Hematopoietic multipotent progenitor cell treated with erythropoietin and hydrocortisone succinate and interleukin-3 and kit ligand, for 17 days (in vitro differentiated cells): Measurements from ENCODE around the gene FLRT1.
"Not testable (repeated sequence)": the region's sequence is repeated elsewhere in the genome, so short reads cannot be mapped to it uniquely, and the experiment has no call there.

Source experiments
- DNase-seq: peaks from one replicate; pipeline ENCODE4 v3.0.0-alpha.2; 2015; ENCODE audit warnings: low spot score

The FLRT1 gene

DNA sequence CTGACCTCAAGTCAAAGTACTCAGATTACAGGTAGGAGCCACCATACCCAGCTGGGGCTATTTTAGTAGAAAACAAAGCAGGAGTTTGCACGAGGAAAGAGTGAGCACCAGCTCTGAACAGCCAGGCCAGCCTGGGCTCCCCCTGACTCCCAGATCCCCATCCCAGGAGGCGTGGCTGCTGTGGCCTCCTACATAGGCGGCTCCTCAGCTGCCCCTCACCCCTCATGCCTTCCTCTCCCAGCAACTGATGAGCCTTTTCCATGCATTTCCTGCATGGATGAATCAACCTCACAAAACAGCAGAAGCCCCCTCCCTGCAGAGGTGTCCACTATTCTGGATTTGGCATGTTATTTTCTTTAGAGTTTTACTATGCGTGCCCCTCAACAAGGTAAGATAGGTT, 10.5 kb upstream of the FLRT1 start:
- no peak for DNase-seq

DNA sequence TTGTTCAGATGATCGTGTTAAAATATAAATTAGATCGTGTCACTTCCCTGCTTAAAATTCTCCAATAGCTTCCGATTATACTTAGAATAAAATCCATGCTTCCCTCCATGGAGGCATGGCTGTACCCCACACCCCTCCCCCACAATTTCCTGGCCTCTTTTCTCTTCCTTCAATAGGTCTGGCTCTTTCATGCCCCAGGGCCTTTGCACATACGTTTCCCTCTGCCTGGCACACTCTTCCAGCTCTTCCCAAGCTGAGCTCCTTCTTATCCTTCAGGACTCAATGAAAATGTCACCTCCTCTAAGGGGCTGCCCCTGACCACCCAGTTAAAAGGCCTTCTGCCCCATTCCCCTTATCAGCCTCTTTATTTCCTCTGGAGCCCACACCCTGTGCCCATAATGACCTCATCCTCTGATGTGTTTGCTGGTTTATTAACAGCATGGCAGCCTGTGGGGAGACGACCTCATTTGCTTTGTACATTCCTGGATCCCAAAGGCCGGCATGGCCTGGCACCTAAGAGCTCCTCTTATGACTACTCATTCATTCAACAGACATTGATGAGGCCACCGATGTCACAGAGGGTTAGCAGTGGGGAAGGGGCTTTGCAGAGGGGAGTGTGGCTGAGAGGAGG, 9.0 kb upstream of the FLRT1 start:
- DNase-seq: no peak

DNA sequence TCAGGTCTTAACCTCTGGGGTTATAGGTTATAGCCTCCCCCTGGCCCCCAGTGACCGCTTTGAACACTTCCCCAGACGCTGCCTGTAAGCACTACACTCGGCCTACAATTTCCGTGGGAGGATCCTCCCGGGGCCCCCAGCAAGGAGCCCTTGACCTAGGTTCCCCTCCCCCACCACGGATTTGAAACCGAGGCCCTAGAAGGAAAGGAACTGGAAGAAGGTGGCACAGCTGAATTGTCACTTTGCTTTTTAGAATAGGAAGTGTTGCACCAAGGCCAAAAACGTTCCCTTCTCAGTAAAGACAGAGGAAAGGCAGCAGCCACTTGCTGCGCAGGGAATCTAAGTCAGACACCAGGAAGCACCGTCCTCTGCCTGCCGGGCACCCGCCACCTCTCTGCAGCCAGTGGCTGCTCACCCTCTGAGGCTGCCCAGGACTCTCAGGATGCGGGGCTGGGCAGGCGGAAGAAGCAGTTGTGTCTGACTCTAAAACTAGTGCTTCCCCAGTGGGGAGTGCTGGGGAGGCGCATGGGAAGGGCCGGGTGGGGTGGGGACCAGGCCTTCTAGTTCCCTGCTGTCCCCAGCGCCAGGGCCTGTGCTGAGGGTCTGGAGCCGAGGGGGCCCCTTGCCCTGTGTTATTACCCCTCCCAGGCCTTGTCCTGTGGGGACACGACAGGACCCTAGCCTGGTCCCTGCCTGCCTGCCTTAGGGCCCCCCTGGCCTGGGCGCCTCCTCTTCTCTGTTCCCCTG, 7.9 kb upstream of the FLRT1 start:
- DNase-seq: no peak

DNA sequence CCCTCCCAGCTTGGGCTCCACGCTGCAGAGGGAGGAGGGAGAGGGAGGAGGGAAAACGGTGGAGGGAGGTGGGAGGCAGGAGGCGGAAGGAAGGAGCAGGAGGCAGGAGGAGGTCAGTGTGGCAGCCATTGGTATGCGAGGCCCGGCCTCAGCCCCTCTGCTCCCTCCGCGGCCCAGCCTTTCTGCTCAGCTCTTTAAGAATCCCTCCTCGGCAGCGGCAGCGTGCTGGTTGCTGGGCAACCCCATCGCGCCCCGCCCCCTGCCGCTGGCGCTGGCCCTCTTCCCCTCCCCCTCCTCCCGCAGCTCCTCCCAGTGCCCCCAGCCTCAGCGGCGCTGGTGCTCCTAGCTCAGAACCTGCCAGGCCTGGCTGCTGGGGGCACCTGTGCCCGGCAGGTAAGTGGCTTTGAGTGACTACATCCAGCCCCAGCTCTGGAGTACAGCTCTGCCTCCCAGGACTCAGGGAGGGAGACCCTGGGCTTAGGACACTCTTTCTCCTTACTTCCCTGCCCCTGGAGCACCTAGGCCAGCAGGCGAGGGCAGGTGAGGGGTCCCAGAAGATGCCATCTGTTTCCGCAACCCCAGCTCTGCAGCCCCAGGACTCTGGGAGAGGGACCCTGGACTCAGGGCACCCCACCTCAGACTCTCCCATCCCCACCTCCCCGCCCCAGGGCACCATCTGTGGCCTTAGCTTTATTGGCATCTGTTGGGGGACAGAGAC, 7.2 kb upstream of the FLRT1 start:
- DNase-seq: no peak

DNA sequence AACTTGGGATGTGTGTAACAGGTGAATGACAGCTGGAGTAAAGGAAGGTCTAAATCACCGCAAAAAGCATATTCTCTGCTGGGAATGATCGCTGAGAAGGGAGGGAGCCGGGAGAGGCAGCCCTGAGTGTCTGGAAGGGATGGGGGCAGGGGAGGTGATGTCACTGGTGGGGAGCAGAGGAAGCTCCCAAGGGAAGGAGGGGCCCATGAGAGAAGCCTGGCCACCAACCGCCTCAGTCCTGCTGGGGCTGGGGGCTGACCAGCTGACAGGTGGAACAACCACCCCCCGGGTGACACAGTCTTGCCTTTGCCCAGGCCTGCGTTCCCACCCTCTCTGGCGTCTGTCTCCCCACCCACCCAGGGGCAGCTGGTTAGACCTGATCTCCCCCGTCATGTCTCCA, 6.0 kb upstream of the FLRT1 start:
- DNase-seq: no peak

DNA sequence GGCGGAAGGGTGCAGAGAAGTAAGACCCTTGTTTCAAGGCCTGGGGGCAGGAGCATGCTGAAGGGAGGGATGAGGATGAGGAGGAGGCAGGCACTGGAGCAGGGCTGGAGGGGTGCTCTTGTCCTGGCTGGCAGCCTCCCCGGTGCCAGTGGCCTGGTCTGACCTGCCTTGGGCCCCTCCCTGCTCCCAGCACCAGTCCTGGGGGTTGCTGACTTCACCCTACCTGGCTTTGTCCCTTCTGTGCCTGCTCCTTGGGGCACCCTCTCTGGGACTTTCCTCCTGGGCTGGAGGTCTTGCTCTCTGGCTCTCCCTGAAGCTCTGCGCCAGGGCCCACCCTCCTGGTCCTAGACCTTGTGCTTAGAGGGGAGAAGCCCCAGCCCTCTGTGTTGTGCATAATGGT, 4.7 kb upstream of the FLRT1 start:
- no peak for DNase-seq

DNA sequence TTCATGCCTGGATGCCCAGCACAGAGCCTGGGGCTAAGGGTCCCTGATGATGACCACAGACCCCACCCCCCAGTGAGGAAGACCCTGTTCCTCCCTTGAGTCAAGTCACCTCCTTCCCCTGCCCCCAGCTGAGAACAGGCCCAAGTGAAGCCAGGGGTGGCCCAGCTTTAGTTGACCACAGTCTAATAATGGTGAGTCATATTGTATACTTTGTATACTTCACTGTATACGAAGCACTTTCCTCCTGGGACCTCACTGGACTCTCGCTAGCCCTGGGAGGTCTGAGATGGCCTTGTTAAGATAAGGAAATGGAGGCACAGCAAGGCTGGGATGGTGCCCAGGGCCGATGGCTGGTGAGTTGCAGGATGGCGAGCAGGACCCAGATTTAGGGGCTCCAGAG, 3.7 kb upstream of the FLRT1 start:
- no peak for DNase-seq

DNA sequence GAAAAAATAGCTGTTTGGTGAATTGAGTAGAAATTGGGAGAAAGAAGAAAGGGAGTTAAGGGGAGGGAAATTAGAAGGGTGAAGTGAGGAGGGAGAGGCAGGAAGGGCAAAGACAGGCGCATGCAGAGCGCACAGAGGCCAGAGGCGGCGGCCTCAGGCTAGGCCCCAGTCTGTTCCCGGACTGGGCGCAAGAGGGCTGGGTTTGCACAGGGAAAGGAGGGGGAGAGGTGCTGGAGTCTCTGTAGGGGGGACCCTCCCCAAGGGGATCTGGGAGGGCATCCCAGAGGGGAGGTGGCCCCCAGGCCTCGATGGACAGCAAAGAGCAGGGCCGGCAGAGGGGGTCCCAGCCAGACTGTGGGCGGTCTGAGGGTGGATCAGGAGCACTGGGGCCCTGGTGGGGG, 1.3 kb upstream of the FLRT1 start:
- DNase-seq: no peak

DNA sequence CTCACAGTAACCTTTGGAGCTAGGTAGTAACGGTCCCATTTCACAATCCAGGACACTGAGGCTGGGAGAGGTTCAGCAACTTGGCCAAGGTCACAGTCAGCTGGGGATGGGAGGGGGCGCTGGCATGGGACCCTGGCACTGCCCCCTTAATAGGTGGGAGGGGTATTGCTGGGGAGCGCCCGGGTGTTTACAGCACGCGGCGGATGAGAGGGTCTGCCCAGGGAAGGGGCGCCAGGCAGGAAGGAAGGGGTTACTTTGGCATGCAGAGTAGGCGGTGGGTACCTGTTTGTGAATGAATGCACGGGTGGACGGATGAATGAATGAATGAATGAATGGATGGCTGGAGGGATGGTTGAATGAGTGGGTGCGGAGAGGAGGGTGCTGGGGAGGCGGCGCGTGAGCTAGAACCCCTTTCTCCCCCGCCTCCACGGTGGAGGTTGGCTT, 628 bp upstream of the FLRT1 start:
- DNase-seq: no peak

DNA sequence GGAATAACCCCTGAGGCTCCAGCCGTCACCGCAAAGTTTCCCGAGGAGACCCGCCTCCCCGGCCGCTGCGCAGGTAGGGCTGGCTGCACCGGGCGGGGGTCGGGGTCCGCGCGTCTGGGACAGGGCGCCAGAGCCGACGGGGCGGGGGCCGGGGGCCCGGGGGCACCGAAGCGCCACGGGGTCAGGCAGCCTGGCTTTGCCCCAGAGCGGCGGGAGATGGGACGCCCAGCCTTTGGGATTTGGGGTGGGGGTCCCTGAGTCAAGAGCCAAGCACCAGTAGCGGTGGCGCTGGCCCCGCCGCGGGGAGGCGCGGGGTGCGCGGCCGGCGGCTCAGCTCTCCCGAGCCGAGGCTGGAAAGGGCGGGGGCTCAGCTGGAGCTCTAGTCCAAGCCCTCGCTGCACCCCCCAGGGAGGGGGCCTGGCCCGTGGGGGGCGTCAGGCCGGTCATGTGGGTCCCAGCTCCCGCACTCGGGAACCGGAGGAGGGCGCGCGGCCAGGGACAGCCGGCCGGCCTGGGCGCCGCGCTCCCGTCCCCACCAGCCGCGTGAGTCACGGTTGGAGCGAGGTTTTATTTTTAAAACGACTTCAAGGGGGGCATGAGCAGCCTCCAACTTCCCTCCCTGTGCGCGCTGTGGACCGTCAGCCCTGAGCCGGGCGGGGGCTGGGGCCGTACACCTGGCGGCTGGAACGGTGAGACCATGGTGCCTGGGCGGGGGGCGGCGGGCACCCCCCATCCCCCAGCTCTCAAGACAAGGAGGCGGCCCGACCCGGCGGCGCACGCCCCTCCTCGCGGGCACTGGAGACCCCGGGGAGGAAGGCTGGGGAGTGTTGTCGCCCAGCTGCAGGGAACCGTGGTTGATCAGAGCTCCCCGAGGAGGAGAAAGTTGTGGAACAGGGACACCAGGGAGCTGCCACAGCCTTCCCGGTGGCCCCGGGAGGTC, 626 bp downstream of the FLRT1 start:
- no peak for DNase-seq

DNA sequence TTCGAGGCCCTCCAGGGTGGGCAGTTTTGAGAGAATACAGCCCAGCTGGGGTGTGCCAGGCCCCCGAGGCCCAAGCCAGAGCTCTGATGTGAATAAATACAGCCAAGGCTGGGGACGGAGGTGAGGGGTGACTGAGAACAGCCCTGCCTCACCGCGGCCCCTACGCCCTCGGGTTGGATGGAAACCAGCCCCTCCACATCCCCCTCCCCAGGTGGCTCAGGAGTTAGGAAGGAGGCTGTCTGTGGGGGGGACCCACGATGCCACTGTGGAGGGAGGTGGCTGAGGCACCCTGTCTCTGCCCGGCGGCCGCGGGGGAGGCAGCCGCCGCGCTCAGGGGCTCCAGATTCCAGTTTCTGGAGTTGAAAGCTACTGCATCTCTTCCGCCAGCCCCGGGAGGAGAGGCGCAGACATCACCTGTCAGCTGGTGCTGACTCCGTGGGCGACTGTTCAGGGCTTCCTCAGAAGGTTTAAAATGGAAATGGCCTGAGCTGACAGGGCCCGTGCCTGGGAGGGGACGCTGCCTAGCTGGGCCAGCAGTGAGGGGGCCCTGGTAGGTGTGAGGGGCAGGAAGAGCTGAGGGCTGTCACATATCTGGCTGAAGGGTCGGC, 1.4 kb downstream of the FLRT1 start:
- DNase-seq: no peak

DNA sequence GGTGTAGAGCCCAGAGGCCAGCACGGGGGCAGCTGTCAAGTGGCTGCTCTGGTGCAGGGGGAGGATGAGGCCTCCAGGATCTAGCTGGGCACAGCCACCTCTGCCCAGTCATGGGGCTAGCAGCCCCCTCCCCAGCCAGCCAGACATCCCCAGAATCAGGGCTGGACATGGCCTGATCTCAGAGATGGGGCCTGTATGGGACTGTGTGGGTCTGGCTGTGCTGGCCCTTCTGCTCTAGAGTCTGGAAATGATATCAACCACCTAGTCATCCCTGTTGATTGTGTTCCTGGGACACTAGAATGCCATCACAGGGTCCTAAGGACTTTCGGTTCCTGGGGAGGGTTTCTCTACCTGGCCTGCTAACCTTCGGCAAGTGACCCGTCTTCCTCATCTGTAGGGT, 2.8 kb downstream of the FLRT1 start:
- no peak for DNase-seq

DNA sequence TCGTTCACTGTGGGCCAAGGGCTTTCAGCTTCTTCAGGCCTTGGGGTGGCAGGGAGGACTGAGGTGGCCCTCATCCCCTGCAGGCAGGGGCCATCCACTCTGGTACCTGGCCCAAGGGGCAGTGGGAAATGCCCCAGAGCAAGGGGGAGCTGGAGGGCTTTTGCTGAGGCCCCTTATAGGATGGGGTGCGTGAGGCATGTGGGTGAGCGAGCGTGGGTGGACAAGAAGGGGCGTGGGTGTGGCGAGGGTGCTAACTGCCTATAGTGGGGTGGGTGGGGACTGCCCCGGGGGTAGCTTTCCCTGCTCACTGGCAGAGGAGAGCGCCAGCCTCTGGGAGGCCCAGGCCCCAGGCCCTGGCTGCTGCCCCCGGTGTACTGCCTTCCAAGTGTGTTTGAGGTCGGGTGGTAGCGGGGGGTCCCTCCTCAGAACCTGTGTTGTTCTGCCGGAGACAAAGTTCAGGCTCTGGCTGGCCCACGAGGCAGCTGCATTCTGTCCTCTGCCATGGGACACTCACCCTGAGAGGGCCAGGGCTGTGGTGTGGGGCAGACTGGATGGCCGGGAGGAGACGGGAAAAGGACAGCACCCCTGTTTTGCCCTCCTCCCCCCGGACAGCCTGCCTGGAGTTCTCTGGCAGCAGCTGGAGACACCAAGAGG, 3.4 kb downstream of the FLRT1 start:
- DNase-seq: no peak

DNA sequence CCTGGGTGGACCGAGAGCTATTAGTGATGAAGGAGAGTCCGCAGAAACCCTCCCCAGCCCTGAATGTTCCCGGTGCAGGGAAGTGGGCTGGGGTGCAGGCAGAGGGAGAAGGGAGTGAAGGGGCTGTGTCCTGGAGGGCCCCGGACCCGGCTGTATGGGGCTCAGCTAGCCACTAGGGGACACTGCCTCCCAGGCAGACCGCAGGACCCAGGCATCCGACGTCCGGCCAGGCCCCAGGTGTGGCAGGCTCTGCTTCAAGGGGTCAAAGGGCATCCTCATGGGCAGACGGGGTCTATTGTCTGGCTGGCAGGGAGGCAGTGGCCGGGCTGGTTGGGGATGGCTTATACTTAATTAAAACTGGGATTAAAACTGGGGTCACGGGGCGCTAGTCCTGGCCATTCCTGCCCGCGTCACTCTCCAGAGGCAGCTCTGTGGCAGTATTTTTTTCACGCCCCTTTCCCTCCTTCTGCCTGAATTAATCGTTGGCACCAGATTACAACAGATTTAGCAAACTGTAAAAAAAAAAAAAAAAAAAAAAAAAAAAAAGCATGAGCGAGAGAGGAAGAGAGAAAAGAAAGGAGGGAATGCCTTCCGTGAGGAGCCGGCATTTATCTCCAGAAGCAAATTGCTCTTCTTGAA, 5.1 kb downstream of the FLRT1 start:
- DNase-seq: no peak

DNA sequence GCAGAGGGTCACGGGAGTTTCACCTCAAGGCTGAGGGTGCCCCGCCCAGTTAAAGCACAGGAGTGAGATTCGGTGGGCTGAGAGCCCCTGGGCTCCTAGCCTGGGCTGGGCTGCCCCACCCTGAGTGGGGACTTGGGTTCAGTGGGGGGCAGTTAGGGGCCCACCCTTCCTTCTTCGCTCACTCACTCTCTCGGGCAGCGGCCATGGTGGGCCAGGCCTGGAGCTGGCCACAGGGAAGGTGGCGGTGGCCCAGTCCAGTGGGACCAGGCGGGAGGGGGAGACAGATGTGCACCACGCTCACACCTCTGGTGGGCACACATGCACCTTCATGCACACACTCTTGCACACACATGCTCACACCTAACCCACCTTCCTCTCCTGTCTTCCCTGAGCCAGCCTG, 6.1 kb downstream of the FLRT1 start:
- DNase-seq: no peak

DNA sequence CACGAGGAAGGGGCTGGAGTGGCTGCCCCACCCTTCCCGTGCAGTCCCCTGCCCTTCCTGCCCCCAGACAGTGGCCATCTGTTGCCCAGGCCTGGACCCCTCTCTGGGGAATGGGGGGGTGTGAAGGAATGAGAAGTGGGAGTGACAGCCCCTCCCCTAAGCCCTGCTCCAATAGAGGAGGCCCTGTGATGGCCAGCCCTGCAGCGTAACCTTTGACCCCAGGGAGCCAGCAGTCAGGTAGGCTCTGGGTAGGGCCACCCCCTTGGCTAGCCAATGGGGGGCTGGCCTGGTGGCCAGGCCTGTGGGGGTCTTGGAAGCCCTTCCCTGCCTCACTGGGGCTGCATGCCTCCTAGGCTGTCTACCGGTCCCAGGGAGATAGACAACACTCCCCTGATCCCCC, 6.6 kb downstream of the FLRT1 start:
- no peak for DNase-seq

DNA sequence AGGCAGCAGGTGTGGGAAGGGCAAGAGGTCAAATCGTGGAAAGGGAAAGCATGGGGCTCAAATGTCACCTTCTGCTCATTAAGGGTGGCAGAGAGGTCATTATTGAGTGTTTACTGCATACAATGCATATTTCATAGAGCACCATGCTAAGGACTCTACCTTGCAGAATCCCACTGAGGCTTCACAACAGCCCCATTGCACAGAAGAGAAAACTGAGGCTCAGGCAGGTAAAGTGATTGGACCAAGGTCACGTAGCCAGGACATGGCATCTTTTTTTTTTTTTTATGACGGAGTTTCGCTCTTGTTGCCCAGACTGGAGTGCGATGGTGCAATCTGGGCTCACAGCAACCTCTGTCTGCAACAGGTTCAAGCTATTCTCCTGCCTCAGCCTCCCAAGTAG, 7.8 kb downstream of the FLRT1 start:
- no peak for DNase-seq

DNA sequence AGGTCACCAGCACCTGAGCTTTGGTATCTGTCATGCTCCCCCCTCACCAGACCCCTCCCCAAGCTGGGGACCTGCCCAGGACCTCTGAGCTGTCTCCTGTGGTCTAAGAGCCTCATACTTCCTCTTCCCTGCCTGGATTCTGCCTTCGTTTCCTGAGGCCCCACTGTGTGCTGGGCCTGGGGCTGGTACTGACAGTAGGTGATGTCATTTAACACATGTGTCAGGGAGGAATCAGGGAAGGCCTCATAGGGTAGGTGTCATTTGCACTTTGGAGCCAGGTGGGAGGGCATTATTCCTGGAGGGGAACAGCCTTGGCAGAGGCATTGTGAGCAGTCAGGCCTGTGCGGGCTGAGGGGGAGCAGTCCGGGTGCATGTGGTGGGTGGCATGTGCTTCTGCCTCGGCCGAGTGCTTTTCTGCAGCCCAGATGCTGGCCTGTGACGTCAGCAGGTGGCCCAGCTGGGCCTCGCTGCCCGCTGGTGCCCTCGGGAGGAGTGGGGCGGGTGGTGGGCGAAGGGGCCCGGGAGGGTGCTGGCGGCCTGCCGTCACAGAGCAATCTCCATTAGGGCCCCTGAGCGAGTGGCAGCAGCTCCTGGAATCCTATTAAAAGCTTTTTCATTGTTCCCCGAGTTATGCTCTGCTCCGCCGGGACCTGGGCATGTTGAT, 9.1 kb downstream of the FLRT1 start:
- DNase-seq: no peak

DNA sequence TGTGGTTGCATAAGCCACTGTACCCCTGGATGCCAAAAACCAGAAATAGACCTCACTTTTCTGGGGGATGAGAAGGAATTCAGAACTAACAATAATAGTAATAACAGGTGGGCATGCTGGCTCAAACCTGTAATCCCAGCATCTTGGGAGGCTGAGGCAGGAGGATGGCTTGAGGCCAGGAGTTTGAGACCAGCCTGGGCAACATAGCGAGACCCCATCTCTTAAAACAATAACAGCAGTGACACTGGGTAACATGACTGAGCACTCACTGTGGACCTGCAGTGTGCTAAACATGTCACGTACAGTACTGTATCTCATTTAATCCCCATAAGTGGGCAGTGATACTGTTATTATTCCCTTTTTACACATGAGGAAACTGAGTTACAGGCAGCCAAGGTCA, 10.0 kb downstream of the FLRT1 start:
- DNase-seq: no peak

DNA sequence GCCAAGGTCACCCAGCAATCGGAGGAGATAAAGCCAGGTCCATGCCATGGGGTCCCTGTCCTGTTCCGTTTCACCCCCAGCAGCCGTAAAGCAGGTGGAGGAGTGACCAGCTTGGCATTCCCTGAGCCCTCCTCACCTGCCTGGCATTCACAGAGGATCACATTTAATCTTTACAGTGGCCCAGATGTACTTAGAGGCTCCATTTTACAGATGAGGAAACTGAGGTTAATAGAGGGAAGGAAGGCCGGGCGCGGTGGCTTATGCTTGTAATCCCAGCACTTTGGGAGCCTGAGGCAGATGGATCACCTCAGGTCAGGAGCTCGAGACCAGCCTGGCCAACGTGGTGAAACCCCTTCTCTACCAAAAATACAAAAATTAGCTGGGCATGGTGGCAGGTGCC, 11.6 kb downstream of the FLRT1 start:
- not testable (repeated sequence) for DNase-seq
